GM12891 (cell line): ENCODE results near the gene EIF3CL.
"Not testable (repeated sequence)": the region's sequence is repeated elsewhere in the genome, so short reads cannot be mapped to it uniquely, and the experiment has no call there.

Experiments
- PAX5 ChIP-seq: IDR thresholded peaks from 2 replicates; pipeline ENCODE4 v1.6.1; 2011; ENCODE audit warnings: low read length, moderate library complexity, mild to moderate bottlenecking; ENCODE audit not compliant: insufficient read depth, severe bottlenecking
- POLR2A ChIP-seq: IDR thresholded peaks from 2 replicates; pipeline ENCODE4 v1.6.1; 2011; ENCODE audit warnings: low read depth, low read length, control low read depth
- POLR2AphosphoS5 ChIP-seq: IDR thresholded peaks from 2 replicates; pipeline ENCODE4 v1.6.1; 2011; ENCODE audit warnings: low read depth, low read length, control low read depth
- POU2F2 ChIP-seq: IDR thresholded peaks from 2 replicates; pipeline ENCODE4 v1.6.1; 2011; ENCODE audit warnings: low read depth, mild to moderate bottlenecking, control low read depth, low read length, moderate library complexity
- TAF1 ChIP-seq: IDR thresholded peaks from 2 replicates; pipeline ENCODE4 v1.6.1; 2011; ENCODE audit warnings: low read depth, low read length, control low read depth

GRCh38 chr16:28375115-28375514 lies 28.5 kb downstream of the EIF3CL start:
- not testable (repeated sequence) for TF ChIP-seq TAF1, POLR2AphosphoS5, POLR2A, PAX5, POU2F2
